Embryonic facial prominence (tissue), 1 donor: Measurements from ENCODE around the gene GBX1.

Source experiments
- DNase-seq: peaks from one replicate; pipeline ENCODE4 v3.0.0-alpha.2; 2016; ENCODE audit errors: extremely low spot score

The GBX1 gene

DNA sequence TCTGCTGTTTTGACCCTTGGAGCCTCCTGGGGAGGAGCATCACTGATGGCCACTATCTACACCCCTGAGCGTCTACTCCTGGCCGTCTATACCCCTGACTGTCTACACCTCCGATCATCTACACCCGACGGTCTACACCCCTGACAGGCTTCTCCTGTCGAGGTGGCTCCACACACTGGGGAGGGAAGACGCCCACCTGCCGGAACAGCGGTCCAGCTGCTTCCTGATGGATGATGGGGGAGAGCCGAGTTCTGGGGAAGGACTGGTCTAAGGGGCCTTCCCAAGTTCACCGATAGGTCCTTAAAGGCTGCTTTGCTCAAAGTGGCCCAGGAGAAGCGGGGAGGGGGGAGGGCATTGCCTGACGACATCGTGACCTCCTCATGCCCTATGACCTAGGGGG lies 39.4 kb downstream of the GBX1 start:
- no peak for DNase-seq

- no peak for DNase-seq
Measured at GRCh38 chr7:151126491-151127137, 40.9 kb downstream of the GBX1 start.

DNA sequence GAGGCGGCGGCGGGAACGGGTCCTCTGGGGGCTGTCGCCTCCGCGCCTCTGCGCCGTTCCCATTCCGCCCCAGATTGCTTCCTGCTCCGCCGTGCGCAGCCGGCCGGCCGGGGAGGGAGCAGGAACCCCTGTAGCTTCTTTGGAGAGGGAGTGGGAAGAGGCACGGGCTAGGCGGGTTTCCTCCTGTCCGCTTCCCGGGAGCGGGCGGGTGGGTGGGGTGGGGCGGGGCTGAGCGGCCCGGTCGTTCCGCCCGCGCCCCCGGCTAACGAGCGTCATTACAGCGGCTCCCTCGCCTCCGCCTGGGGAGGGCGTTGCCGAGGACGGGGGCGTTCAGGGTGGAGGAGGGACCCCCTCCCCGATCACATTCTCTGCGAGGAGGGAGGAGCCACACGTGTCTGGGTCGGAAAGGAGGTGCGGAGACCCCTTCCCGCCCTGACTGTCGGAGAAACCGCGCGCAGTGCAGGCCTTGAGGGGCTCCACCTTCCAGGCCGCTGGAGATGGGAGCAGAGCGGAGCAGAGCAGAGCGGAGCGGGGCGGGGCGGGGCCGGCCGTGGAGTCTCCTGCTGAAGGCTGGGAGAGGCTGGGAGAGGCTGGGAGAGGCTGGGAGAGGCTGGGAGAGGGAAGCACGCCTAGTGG lies 41.5 kb downstream of the GBX1 start:
- no peak for DNase-seq

DNA sequence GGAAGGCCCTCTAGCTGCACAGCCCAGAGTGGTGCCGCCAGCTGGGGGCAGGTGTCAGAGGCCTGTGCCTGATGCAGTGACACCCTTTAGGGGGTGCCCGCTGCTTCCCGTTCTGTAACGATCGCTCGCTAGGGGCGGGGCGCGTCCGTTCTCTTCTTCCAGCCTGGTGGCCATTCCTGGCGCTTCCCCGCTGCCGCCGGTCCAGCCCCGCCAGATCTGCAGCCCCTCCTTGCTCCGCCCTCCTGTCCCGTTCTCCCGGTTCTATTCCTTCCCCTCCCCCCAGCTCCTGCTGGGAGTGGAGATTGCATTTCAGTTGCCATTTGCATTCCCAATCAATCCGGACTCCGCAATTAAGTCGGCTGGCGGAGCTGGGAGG lies 42.0 kb downstream of the GBX1 start:
- DNase-seq, result no peak

GRCh38 chr7:151124899-151125399 lies 42.5 kb downstream of the GBX1 start:
- DNase-seq, result no peak

DNA sequence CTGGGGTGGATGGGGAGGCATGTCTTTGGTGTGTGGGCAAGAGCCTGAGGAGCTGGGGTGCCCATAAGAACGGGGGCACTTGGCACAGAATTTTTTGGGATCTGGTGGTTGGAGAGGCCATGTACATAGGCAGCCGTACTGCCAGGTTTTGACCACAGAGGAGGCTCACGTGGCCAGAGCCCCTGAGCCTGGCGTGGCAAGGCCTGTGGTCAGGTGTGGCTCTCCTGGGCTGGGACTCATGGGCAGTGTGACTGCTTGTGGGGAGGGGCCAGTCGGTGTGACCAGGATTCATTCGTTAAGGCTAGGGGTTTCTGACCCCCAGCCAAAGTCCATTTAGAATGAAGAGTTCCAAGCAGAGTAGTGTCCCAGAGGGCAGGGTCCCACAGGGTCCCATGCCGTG lies 43.0 kb downstream of the GBX1 start:
- no peak for DNase-seq

- peak; percentile 49 for DNase-seq
Measured at GRCh38 chr7:151123822-151124464, 43.6 kb downstream of the GBX1 start.

DNA sequence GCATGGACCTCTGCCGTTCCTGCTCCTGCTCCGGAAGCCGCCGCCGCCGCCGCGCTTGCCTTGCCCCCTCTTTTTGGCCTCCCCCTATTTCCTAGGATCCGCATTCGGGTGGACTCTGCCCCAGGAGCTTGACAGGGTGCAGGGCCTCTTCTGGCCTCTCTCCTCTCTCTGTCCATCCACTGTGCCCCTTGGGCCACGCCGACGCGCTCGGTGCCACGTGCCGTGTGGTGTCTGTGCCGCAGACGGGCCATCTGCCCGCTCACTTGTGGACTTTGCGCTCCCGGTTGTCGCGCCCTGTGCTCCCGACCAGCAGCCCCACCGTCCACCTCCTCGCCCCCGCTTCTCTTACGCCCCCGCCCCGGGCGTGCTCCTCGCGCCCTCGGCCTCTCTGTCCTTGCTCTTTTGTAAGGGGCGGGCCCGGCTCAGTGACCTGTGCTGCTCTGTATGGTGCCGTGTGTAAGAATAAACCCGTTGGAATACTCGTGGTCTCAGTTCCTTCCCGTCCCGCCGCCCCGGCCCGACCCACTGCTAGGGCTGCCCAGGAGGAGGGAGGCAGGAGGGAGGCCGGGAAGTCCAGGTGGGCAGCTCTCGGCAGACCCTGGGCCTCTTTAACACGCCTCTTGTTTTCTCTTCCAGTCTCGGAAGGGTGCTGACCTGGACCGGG lies 44.2 kb downstream of the GBX1 start:
- DNase-seq, result no peak

DNA sequence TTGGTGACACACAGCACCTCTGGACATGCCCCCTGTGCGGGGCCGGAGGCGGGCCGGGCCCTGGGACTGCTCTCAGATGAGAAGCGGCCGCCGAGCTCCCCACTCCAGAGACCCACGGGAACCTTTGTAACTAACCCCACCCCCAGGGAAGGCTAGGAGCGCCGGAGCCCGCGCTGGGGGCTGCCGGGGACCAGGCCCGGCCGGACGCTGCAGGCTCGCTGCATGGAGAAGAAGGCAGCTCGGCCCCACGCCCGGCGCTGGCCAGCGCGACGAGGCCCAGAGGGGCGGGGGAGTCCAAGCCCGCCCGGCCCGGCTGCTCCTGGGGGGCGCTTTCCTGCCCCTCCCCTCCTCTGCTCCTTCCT lies 44.7 kb downstream of the GBX1 start:
- no peak for DNase-seq

GRCh38 chr7:151122276-151122675 lies 45.2 kb downstream of the GBX1 start:
- DNase-seq, result no peak

GRCh38 chr7:151121380-151122170 lies 45.9 kb downstream of the GBX1 start:
- no peak for DNase-seq

DNA sequence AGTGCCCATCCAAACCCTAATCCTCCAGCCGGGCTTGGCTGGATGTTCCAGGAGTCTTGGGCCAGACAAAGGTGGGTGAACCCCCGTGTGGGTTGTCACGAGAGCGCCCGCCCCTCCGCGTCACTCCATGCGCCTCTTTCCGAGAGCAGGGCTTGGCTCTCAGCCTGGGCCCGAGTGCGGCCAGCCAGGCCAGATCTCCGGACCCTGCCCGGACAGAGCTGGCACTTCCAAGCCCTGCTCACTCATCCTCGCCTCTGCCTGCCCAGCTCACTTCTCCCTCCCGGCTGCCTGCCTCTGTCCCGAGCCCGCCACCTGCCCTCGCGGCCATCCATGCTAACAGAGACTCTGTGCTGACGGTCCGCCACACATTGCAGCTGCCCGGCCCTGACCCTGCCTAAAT lies 46.6 kb downstream of the GBX1 start:
- no peak for DNase-seq

GRCh38 chr7:151119902-151120301 lies 47.6 kb downstream of the GBX1 start:
- DNase-seq, result no peak

- DNase-seq, result no peak
Measured at GRCh38 chr7:151119055-151119415, 48.5 kb downstream of the GBX1 start.

- DNase-seq, result no peak
Measured at GRCh38 chr7:151118108-151119054, 49.1 kb downstream of the GBX1 start.

DNA sequence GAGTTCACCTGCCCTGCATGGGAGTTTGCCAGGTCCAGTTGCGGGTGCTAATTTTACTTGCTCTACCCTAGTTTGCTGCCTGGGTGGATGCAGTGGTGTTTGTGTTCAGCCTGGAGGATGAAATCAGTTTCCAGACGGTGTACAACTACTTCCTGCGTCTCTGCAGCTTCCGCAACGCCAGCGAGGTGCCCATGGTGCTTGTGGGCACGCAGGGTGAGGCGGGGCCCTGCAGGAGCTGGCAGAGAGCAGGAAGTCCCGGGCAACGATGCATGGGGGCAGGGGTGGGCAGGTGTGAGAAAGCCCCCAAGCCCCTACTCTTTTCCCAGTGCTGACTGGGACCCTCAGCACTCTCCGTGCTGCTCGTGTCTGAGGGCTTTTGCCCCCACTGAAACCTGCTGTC lies 49.9 kb downstream of the GBX1 start:
- DNase-seq, result no peak

DNA sequence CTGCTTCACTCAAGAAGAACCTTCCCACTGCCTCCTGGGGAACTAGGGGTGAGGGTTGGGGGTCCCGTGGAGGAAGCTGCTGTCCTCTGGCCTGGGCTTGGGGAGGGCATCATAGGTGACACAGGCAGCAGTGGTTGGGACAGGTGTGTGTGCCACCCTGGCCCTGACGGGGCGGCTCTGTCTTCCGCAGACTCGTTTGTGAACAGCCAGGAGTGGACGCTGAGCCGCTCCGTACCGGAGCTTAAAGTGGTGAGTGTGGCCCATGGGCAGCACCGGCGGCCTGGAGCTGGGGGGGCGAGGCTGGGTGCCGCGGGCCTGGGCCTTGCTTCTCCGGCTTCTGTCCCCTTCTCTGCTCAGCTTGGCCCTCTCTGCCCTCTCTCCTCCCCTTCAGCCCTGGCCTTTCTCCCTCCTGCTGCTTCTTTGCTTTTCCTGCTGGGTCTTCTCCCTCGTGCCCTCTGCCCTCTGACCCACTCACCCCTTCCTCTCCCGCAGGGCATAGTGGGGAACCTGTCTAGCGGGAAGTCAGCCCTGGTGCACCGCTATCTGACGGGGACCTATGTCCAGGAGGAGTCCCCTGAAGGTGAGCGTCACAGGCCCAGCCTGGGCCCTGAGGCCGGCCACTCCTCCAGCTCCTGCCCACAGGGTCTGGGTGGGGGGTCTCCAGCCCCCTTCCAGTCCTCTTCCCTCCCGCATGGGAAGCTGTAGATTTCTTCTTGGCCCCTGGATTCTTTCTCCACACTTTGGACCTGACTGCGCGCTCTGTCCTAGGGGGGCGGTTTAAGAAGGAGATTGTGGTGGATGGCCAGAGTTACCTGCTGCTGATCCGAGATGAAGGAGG lies 50.7 kb downstream of the GBX1 start:
- no peak for DNase-seq

- DNase-seq, result peak; percentile 43
Measured at GRCh38 chr7:151115836-151116418, 51.6 kb downstream of the GBX1 start.

DNA sequence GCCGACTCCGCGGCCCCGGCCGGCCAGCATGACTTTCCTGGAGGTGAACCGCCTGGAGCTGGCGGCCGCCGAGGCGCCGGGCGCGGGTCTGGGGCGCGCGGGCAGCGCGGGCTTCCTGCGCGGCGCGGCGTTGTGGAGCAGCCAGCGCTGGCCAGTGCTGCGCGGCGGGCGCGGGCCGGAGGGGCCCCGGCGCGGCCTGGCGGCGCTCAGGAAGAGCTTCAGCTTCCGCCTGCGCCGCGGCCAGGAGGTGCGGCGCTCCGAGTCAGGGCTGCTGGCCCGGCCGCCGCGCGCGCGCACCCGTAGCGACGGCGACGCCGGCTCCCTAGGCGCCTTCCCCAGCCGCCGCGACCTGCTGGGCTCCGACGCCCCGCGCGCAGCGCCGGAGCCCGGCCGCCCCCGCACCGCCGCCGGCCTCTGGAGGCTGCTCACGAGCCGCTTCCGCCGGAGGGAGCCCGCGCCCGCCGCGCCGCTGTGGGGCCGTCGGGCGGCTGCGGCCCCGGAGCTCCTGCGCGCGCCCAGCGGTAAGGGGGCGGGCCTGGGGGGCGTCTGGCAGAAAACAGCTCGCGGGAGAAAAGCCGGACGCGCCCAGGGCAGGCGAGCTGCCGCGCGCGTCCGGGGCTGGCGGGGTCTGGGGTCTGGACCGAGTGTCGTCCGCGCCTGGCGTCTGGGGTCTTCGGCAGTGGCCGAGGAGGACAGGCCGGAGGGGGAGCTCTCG lies 52.2 kb downstream of the GBX1 start:
- no peak for DNase-seq
